ENCODE results near the gene ZNHIT2.
"Not testable (repeated sequence)": the region's sequence is repeated elsewhere in the genome, so short reads cannot be mapped to it uniquely, and the experiment has no call there.

Gene ZNHIT2

DNA sequence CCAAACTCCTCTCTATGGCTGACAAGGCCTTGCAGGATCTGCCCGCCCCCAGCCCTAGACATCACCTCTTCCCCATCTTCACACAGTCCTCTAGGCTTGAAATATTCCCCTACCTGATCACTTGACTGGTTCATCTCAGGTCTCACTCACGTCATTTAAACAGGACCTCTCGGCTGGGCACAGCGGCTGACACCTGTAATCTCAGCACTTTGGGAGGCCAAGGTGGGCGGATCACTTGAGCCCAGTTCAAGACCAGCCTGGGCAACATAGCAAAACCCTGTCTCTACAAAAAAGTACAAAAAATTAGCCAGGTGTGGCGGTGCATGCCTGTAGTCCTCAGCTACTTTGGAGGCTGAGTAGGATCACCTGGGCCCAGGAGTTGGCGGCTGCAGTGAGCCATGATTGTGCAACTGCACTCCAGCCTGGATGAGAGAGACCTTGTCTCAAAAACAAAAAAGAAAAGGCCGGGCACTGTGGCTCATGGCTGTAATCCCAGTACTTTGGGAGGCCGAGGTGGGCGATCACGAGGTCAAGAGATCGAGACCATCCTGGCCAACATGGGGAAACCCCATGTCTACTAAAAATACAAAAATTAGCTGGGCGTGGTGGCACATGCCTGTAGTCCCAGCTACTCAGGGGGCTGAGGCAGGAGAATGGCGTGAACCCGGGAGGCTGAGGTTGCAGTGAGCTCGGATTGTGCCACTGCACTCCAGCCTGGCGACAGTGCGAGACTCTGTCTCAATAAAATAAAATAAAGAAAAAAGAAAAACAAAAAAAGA lies 1.6 kb upstream of the ZNHIT2 start:
- not testable (repeated sequence) for DNase-seq

- DNase-seq = no peak
These were observed 766 bp upstream of the ZNHIT2 start for GRCh38 chr11:65118097-65118837.

GRCh38 chr11:65116370-65117205 lies 913 bp downstream of the ZNHIT2 start:
- peak; percentile 46 for DNase-seq

DNA sequence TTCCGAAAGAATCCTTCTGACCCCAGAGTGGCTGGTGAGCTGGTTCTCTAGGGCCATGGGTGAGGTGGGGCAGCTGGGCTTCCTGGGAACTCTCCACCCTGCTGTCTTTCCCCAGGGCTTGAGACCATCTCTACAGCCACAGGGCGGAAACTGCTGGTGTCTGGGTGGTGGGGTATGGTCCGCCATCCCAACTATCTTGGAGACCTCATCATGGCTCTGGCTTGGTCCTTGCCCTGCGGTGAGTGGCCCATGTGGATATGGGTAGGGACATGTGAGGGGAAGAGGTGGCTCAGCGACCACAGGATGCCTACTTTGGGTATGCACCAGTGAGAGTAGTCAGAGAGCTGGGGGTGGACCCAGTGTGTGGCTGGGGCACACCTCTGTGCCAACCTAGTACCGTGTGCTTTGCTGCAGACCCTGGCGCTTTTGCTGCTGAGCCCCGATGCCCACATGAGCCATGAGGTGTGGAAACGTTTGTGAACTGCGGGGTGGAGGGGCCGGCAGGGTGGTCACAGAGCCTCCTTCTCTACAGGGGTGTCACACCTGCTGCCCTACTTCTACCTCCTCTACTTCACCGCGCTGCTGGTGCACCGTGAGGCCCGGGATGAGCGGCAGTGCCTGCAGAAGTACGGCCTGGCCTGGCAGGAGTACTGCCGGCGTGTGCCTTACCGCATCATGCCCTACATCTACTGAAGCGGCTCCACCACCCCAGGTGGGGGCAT lies 2.0 kb downstream of the ZNHIT2 start:
- no peak for DNase-seq

DNA sequence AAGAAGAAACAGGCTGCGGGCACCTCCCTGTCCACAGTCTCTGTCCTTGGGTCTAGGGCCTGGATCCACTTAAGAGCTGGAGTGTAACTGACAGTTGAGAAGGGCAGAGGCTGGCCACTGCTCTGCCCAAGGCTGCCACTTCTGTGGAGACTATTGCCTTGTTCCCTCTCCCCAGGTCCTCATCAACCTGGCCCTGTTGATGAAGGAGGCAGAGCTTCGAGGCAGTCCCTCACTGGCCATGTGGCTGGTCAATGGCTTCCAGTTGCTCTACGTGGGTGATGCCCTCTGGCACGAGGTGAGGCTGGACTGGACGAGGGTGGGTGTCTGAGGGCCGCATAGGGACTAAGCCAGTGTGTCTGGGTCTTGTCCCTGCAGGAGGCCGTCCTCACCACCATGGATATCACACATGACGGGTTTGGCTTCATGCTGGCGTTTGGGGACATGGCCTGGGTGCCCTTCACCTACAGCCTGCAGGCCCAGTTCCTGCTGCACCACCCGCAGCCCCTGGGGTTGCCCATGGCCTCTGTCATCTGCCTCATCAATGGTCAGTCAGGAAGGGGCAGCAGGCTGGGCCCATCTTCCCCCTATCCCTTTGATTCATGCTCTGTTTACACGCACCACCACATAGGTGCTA lies 2.8 kb downstream of the ZNHIT2 start:
- no peak for DNase-seq

GRCh38 chr11:65113839-65114238 lies 3.7 kb downstream of the ZNHIT2 start:
- DNase-seq = no peak

- DNase-seq = no peak
These were observed 4.1 kb downstream of the ZNHIT2 start for GRCh38 chr11:65113361-65113756.

GRCh38 chr11:65112546-65113360 lies 4.7 kb downstream of the ZNHIT2 start:
- peak; percentile 70 for DNase-seq

GRCh38 chr11:65111744-65112545 lies 5.6 kb downstream of the ZNHIT2 start, which contains the start of gene TM7SF2:
TSS of gene TM7SF2 (plus strand) at chr11:65111872. CDS start at chr11:65112016, 144 bp downstream.
- peak; percentile 92 for DNase-seq

DNA sequence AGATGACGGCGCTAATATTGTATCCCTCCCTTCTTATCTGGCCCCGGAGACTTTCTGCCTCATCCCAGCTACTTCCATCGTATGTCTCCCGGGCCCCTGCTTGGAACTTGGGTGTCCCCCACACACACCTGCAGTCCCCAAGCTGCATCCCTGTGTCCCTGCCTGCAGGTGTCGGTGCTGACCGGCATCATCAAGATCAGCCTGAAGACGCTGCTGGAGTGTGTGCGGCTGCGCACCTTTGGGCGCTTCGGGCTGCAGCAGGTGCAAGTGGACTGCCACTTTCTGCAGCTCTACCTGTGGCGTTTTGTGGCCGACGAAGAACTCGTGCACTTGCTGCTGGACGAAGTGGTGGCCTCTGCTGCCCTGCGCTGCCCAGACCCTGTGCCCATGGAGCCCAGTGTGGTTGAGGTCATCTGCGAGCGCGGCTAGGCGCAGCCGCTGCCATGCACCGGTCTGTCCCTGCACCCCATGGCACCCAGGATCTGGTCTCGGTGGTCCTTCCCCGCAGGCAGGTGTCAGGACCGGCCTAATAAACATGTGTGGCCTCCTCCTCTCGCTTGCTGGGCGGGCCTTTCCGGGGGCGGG lies 6.2 kb downstream of the ZNHIT2 start:
- DNase-seq = no peak

DNA sequence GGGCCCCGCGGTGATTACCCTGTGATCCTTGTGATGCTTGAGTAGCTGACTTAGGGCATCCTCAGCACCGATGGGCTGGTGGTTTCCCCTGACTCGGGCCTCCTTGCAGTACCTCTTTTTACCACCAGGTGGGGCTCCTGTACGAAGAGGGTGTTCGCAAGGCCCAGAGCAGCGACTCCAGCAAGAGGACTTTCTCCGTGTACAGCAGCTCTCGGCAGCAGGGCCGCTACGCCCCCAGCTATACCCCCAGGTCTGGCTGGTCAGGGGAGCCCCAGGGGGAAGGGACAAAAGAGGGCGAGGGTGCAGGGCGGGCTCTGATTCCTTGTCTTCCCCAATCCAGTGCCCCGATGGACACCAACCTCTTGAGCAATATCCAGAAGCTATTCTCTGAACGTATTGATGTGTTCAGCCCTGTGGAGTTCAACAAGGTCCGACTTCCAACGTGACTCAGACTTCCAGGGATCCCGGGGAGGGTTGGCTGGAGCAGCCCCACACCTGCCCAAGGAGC lies 7.1 kb downstream of the ZNHIT2 start:
- peak; percentile 94 for DNase-seq

DNA sequence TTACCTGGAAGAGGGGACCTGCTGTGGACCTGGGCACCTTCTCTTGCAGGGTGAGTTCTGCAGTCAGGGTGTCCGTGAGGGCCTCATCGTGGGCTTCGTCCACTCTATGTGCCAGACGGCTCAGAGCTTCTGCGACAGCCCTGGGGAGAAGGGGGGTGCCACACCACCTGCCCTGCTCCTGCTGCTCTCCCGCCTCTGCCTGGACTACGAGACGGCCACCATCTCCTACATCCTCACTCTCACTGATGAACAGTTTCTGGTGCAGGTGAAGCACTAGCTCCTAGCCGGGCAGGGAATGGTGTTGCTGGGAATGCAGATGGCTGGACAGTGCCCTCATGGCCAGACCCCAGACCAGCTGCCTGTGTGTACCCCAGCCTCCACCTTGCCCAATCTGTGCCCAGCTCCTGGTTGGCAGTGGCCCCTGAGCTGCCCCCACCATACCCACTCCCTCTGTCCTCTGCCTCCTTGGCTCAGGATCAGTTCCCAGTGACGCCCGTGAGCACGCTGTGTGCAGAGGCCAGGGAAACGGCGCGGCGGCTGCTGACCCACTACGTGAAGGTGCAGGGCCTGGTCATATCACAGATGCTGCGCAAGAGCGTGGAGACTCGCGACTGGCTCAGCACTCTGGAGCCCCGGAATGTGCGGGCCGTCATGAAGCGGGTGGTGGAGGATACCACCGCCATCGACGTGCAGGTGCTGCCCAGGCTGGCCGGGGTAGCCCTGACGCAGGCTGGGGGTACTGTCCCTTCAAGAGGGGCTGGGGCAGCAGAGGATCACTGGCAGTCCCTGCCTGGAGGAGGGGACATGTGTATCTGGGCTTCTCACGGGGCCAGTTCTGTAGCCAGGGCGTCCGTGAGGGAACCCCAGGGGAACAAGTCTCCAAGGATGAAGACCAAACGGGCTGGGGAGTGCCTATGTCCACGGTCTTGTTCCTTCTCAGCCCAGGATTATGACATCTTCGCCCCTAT lies 8.0 kb downstream of the ZNHIT2 start:
- DNase-seq = no peak

DNA sequence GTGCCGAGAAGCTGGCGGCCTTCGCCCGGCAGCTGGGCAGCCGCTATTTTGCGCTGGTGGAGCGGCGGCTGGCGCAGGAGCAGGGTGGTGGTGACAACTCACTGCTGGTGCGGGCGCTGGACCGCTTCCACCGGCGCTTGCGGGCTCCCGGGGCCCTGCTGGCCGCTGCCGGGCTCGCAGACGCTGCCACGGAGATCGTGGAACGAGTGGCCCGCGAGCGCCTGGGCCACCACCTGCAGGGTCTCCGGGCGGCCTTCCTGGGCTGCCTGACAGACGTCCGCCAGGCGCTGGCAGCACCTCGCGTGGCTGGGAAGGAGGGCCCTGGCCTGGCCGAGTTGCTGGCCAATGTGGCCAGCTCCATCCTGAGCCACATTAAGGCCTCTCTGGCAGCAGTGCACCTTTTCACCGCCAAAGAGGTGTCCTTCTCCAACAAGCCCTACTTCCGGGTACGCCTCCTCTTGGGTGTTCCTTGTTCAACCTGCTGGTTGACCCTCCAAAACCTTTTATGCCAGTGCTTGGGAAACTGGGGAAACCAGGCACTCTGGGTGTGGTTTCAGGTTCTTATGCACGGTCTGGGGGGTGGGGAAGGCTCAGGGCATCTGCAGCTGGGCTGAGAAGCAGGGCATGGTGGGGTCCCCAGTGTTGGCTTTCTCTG lies 8.9 kb downstream of the ZNHIT2 start:
- no peak for DNase-seq

DNA sequence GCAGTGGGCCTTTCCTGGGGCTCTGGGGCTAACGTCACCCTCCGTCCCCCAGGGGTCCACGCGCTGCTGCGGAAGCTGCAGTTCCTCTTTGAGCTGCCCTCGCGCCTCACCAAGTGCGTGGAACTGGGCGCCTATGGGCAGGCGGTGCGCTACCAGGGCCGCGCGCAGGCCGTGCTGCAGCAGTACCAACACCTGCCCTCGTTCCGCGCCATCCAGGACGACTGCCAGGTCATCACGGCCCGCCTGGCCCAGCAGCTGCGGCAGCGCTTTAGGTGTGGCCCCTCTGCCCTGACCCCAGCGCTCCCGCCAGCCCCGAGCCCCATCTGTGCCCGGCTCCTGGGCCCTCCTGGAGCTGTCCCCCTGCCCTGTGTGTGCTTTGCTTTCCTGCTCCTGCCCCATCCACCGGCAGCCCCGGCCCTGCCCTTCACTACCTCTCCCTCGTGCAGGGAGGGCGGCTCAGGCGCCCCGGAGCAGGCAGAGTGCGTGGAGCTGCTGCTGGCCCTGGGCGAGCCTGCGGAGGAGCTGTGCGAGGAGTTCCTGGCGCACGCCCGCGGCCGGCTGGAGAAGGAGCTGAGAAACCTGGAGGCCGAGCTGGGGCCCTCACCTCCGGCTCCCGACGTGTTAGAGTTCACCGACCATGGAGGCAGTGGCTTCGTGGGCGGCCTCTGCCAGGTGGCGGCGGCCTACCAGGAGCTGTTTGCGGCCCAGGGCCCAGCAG lies 9.6 kb downstream of the ZNHIT2 start:
- no peak for DNase-seq

GRCh38 chr11:65107078-65107477 lies 10.4 kb downstream of the ZNHIT2 start:
- DNase-seq = no peak

DNA sequence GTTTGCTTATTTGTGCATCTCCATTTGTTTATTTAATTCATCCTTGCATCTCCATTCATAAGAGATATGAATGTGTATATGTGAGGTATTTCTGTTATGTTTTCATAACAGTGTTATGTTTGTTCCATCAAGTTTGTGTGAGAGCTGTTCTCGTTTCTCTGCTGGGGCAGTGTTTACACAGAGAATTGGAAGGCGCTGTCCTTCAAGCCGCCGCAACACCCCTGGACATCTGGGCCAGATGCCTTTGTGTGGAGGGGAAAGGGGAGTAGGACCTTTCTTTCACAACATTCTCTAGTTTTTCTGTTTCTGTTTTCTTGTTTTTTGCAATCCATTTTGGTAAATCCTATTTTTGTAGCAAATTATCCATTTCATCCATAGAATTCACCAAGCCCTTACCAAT lies 12.9 kb downstream of the ZNHIT2 start:
- no peak for DNase-seq

DNA sequence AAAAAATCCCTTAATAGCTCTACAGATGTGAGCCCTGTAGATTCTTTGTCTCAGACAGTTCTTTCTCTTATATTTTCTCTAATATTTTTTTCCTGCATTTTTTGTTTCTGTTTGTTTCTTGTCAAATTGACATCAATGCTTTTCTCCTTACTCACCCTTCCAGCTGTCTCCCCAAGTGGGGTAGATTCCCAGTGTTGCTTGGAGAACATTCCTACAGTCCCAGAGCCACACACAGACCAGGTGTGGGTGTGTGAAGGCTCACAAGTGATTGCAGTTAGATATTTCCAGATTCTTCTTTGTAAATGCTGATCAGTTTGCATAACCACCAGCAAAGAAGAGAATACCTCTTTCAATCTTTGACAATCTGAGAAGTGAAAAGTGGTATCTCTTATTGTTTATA lies 14.0 kb downstream of the ZNHIT2 start:
- no peak for DNase-seq
